GM18858 (cell line): Measurements from ENCODE around the gene TPX2.

ENCODE experiments used
- ATAC-seq: cut with Tn5 transposase; IDR thresholded peaks from one replicate; pipeline ENCODE4 v1.9.1; 2021; ENCODE audit not compliant: unreplicated experiment

Gene TPX2

DNA sequence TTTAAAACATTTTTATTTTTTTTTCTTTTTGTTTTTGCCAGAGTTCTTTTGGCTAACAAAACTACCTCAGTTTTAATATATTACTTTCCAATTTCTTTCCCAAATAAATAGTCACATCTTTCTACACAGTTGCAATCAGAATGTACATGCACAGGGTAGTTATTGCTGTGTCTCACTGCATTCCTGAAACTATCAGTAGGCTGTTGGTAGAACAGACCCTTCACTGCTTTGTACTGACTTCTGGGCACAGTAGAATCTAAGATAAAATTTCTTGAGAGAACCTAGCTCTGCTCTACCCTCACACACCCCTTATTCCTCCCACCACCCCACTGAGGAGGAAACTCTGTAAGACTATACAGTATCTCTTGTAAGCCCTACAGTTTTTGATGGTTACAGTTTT is 19.9 kb downstream of the TPX2 start:
- ATAC-seq, result no peak

DNA sequence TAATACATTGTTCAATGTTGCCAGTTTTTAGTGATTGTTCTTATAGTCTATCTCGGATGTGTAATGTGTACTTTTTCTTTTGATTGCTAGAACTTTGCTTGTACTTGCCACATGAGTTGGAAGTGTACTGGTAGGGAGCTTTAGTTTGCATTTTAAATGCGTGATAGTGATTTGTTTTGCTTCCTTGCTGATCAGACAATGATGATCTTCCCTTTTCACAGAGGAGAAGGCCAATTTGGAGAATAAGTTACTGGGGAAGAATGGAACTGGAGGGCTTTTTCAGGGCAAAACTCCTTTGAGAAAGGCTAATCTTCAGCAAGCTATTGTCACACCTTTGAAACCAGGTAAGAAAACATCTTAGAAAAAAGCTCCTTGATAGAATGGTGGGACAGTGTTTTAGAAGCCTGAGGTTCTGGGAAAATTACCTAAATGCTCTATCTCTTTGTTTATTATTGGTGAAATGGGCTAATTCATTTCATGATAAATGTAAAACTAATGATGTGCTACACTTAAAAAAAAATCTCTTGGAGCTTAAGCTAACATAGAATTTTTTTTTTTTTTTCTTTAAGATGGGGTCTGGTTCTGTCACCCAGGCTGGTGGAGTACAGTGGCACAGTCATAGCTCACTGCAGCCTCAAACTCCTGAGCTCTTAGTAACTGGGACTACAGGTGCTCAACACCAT is 20.9 kb downstream of the TPX2 start:
- no peak for ATAC-seq

- ATAC-seq, result no peak
Observed at GRCh38 chr20:31760519-31761240, 21.6 kb downstream of the TPX2 start.

DNA sequence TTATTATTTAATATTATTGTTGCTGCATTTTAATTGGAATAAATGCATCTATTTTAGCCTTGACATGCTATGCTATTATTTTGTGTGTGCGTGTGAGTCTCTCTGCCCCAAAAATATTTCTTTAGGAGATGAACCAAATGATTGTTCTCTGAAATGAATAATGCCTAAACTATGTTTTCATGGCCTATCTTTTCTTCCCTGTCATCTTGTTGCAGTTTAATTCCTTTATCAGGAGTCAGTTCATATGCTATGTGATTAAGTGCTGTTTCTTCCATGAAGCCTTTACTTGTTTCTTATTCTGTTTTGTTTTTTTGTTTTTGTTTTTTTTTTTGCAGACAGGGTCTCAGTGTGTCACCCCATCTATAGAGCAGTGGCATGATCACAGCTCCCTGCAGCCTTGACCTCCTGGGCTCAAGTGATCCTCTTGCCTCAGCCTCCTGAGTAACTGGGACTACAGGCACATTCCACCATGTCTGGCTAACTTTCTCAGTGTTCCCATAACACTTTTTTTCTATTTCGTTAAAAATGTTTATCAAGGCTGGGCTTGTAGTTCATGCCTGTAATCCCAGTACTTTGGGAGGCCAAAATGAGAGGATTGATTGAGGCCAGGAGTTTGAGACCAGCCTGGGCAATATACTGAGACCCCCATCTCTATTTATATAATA is 25.7 kb downstream of the TPX2 start:
- no peak for ATAC-seq

DNA sequence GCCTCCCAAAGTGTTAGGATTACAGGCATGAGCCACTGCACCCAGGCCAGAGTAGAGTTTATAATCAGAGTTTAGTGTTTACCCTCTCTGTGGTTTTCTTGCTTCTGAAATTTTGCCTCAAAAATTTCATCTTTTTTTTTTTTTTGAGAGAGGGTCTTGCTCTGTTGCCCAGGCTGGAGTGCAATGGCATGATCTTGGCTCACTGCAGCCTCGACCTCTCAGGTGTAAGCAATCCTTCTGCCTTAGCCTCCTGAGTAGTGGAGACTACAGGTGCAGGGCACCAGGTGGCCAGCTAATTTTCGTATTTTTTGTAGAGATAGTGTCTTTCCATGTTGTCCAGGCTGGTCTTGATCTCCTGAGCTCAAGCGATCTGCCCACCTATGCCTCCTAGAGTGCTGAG is 28.7 kb downstream of the TPX2 start:
- no peak for ATAC-seq

DNA sequence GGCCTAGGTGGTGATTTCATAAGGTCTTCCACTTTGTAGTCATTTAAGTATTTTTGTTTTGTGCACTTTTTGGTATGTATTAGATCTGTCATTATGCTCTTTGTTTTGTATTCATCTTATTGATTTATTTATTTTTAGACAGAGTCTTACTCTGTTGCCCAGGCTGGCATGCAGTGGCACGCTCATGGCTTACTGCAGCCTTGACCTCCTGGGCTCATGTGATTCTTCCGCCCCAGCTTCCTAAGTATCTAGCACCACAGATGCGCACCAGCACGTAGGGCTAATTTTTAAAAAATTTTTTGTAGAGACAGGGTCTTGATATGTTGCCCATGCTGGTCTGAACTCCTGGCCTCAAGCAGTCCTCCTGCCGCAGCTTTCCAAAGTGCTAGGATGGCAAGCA is 30.6 kb downstream of the TPX2 start:
- no peak for ATAC-seq

GRCh38 chr20:31770243-31770642 is 31.2 kb downstream of the TPX2 start:
- ATAC-seq, result no peak

- no peak for ATAC-seq
Observed at GRCh38 chr20:31774408-31774807, 35.3 kb downstream of the TPX2 start.

- no peak for ATAC-seq
Observed at GRCh38 chr20:31780839-31781238, 41.7 kb downstream of the TPX2 start.

DNA sequence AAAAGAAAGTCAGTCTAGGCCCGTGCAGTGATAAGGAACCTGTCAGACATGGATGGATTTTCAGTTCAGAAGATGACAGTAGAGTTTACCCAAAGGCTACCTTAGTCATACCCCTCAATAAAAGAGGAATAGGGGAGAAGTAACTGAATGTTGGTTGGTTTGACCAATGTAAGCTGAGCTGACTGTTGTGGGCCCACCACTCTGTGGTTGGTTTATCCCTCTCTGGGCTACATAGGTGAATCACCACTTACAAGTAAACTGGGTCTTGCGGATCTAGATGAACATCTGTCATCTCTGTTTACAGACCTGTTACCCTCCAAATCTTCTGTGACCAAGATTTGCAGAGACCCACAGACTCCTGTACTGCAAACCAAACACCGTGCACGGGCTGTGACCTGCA is 42.9 kb downstream of the TPX2 start:
- ATAC-seq, result no peak

- no peak for ATAC-seq
Observed at GRCh38 chr20:31784354-31785044, 45.4 kb downstream of the TPX2 start.

GRCh38 chr20:31785089-31785488 is 46.0 kb downstream of the TPX2 start:
- no peak for ATAC-seq

DNA sequence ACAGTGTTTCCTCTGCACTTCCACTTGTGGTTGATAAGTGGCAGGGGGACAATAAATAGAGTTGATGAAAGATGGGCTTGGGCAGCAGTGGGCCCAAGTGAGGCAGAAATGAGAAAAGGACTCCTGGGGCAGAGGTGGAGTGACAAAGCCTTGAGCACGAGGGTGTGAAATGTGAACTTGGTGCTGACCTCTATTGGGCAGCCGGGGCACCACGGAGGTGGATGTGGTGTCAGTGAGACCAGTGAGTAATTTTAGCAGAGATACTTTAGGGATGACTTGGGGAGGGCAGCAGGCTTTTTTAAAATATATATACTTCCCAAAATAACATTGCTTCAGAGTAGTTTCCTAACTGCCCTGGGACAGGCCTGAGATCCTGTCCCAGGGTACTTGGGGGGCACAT is 49.5 kb downstream of the TPX2 start:
- ATAC-seq, result no peak

- ATAC-seq, result no peak
Observed at GRCh38 chr20:31790401-31790800, 51.3 kb downstream of the TPX2 start.

DNA sequence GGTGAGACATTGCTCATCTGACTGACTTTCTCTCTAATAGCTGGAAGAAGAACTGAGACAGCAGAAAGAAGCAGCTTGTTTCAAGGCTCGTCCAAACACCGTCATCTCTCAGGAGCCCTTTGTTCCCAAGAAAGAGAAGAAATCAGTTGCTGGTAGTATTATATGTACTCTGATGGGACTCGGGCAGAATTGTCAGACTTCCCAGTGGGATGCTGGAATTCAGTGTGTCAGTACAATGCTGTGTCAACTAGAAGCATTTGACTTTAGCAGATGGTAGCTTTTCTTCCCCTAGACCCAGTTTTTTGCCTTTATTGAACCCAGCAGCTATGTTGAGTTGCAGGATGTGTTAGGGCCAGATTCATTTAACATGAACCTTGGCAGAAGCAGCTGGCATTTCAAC is 58.3 kb downstream of the TPX2 start:
- ATAC-seq, result no peak

DNA sequence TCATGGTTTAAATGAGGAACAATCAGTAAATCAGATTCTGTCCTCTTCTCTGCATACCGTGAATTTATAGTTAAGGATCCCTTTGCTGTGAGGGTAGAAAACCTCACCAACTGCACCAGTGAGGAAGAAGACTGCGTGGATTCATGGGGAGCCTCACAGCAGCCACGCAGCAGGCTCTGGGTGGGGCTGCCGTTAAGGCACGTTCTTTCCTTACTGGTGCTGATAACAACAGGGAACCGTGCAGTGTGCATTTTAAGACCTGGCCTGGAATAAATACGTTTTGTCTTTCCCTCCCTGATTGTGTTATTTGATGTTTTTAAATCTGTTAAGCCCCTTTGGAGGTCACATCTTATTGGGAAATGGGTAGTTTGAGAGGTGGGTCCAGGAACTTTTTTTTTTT is 62.4 kb downstream of the TPX2 start:
- no peak for ATAC-seq

- no peak for ATAC-seq
Observed at GRCh38 chr20:31803552-31804291, 64.6 kb downstream of the TPX2 start.

- ATAC-seq, result no peak
Observed at GRCh38 chr20:31806564-31807355, 67.7 kb downstream of the TPX2 start.

GRCh38 chr20:31808481-31808880 is 69.4 kb downstream of the TPX2 start:
- ATAC-seq, result no peak

DNA sequence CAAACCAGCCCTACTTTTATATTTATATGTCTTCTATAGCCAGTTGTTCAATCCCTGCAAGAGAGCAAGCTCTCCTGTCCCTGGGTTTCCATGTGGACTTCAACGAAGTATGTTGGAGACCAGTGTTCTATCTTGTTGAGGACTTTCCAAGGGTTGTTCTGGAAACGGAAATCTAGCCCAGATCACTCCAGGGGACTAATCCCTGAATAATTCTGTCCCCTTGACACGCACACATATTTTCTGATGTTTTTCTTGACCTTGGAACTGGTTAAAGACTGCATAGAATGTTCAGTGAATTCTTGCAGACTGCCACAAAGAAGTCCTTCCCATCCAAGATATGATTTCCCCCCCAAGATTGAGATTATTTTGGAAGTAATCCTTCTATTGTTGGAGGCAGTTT is 70.6 kb downstream of the TPX2 start:
- ATAC-seq, result no peak
